ENCODE measurements around the gene USP6NL. TPM values are rescaled to one million over a fixed set of nuclear protein-coding genes. Genes with fewer than 3 reads are reported as not detected.
"Not testable (repeated sequence)": the region's sequence is repeated elsewhere in the genome, so short reads cannot be mapped to it uniquely, and the experiment has no call there.

The USP6NL gene
- polyA plus RNA-seq, 1 experiment: 13.0 TPM

- H3K4me3 ChIP-seq (ENCODE audit: low read depth, low read length): no peak overlapping the region
- ChIA-PET CTCF (no interaction called here), POLR2A (no interaction called here)
- TF ChIP-seq CTCF (IDR thresholded peaks at IDR 0.05; ENCODE audit: low read depth, low read length): no peak
- DNase-seq (ENCODE audit: low read depth, low spot score): no peak
- no peaks in the 10 kb centered on the region; the same call in 1 of the 2 replicates for H3K9me3 ChIP-seq (ENCODE audit: control insufficient read depth, insufficient read depth, low read length)
- H3K27me3 ChIP-seq (ENCODE audit: control insufficient read depth, insufficient read depth, low read length): peaks cover 9% of the 10 kb centered on the region
- no peak overlapping the region for H3K27ac ChIP-seq (ENCODE audit: low read depth, low read length)
Observed at GRCh38 chr10:11440250-11441150, 170.9 kb downstream of the USP6NL start.

GRCh38 chr10:11439523-11440053 is 171.9 kb downstream of the USP6NL start:
- Histone ChIP-seq H3K27me3 (ENCODE audit: control insufficient read depth, insufficient read depth, low read length) (peaks cover 12% of the 10 kb centered on the region), H3K9me3 (ENCODE audit: control insufficient read depth, insufficient read depth, low read length) (no peaks in the 10 kb centered on the region), H3K27ac (ENCODE audit: low read depth, low read length) (no peak overlapping the region), H3K4me3 (ENCODE audit: low read depth, low read length) (no peak overlapping the region)
- ChIA-PET CTCF (no interaction called here), POLR2A (no interaction called here)
- DNase-seq (ENCODE audit: low read depth, low spot score): no peak
- TF ChIP-seq CTCF (IDR thresholded peaks at IDR 0.05; ENCODE audit: low read depth, low read length): no peak

- POLR2A ChIA-PET: no interaction called here
- H3K4me3 ChIP-seq (ENCODE audit: low read depth, low read length): no peak overlapping the region
- no peak for TF ChIP-seq CTCF (IDR thresholded peaks at IDR 0.05; ENCODE audit: low read depth, low read length)
- peaks cover 12% of the 10 kb centered on the region for H3K27me3 ChIP-seq (ENCODE audit: control insufficient read depth, insufficient read depth, low read length)
- no peak for DNase-seq (ENCODE audit: low read depth, low spot score)
- no peak overlapping the region for H3K27ac ChIP-seq (ENCODE audit: low read depth, low read length)
- no peaks in the 10 kb centered on the region for H3K9me3 ChIP-seq (ENCODE audit: control insufficient read depth, insufficient read depth, low read length)
- CTCF ChIA-PET: no interaction called here
Observed at GRCh38 chr10:11437391-11438142, 173.9 kb downstream of the USP6NL start.

- H3K27ac ChIP-seq (ENCODE audit: low read depth, low read length); H3K4me3 ChIP-seq (ENCODE audit: low read depth, low read length); H3K9me3 ChIP-seq (ENCODE audit: control insufficient read depth, insufficient read depth, low read length); CTCF ChIA-PET; H3K27me3 ChIP-seq (ENCODE audit: control insufficient read depth, insufficient read depth, low read length); DNase-seq (ENCODE audit: low read depth, low spot score); POLR2A ChIA-PET: not testable (repeated sequence)
Observed at GRCh38 chr10:11436445-11436844, 175.0 kb downstream of the USP6NL start.

GRCh38 chr10:11435581-11435981 is 175.9 kb downstream of the USP6NL start:
- POLR2A ChIA-PET: no interaction called here
- DNase-seq (ENCODE audit: low read depth, low spot score): no peak
- H3K4me3 ChIP-seq (ENCODE audit: low read depth, low read length): no peak overlapping the region
- CTCF ChIA-PET: interaction anchor here (1.1 kb wide), 1 partner anchor 11 kb away, joined by 4 read pairs; no protein-coding TSS in a partner anchor
- H3K27me3 ChIP-seq (ENCODE audit: control insufficient read depth, insufficient read depth, low read length): peaks cover 10% of the 10 kb centered on the region
- TF ChIP-seq CTCF (IDR thresholded peaks at IDR 0.05; ENCODE audit: low read depth, low read length): no peak
- no peaks in the 10 kb centered on the region; the same call in 1 of the 2 replicates for H3K9me3 ChIP-seq (ENCODE audit: control insufficient read depth, insufficient read depth, low read length)
- no peak overlapping the region for H3K27ac ChIP-seq (ENCODE audit: low read depth, low read length)
